Measurements from ENCODE around the gene LARGE1.

Gene LARGE1

DNA sequence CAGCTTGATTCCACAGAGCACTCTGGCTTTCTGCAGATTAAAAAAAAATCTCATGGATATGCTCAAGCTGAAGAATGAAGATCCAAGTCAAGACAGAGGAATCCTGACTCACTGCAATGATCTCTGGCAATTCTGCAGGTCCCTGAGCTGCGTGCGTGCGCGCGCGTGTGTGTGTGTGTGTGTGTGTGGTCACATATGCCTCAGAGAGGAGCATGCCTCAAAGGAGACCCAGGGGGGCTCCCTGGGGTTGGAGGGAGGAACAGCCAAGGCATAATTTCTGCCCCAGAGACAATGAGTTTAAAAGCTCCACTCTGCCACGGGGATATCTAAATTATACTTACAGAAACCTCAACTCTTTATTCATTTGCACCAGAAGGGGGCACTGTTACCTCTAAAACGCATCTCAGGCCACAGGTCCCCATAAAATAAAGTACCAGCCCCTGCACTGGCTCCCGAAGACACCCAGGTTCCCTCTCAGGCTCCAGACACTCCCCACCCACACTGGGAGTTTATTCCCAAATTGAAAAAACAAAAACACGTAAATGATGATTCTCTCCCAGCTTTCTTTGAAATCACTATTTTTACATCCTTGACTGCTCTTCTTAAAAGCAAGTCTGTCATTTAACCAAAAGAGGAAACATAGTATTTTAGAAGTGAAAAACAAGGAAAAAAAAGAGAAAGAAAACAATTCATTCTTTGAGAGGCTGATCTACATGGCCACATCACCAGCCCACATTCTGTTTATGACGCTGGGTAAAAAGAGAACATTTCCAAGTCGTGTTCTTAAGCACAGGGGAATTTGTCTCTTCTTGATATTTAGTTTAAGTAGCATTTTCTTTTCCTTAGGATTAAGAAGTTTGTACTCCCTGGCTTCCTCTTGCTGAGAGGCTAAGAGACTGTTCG lies 401.0 kb downstream of the LARGE1 start:
- TF ChIP-seq NFIC (IDR thresholded peaks at IDR 0.05) (no peak), RAD21 (IDR thresholded peaks at IDR 0.05; ENCODE audit: low read depth) (peak; percentile 33; the same call in 1 of the 2 replicates)

- TF ChIP-seq, protein P1, sequence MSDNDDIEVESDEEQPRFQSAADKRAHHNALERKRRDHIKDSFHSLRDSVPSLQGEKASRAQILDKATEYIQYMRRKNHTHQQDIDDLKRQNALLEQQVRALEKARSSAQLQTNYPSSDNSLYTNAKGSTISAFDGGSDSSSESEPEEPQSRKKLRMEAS (IDR thresholded peaks at IDR 0.05): no peak
- TF ChIP-seq EP300 (IDR thresholded peaks at IDR 0.05; ENCODE audit: borderline replicate concordance) (no peak), FOXM1 (IDR thresholded peaks at IDR 0.05; ENCODE audit: borderline replicate concordance, low read depth) (no peak), TEAD4 (IDR thresholded peaks at IDR 0.05) (no peak), ZBTB7A (IDR thresholded peaks at IDR 0.05; ENCODE audit: low read depth) (no peak), RAD21 (IDR thresholded peaks at IDR 0.05; ENCODE audit: low read depth) (no peak), YY1 (IDR thresholded peaks at IDR 0.05; ENCODE audit: low read depth) (no peak), REST (IDR thresholded peaks at IDR 0.05; ENCODE audit: low read depth) (no peak), EGR1 (IDR thresholded peaks at IDR 0.05) (no peak), TCF12 (IDR thresholded peaks at IDR 0.05; ENCODE audit: low read depth) (no peak), CEBPB (IDR thresholded peaks at IDR 0.05) (no peak), TAF1 (IDR thresholded peaks at IDR 0.05; ENCODE audit: low read depth) (no peak), CREB1 (IDR thresholded peaks at IDR 0.05; ENCODE audit: low read depth) (no peak), NFIC (IDR thresholded peaks at IDR 0.05) (no peak)
- TF ChIP-seq, protein P2, sequence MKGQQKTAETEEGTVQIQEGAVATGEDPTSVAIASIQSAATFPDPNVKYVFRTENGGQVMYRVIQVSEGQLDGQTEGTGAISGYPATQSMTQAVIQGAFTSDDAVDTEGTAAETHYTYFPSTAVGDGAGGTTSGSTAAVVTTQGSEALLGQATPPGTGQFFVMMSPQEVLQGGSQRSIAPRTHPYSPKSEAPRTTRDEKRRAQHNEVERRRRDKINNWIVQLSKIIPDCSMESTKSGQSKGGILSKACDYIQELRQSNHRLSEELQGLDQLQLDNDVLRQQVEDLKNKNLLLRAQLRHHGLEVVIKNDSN (IDR thresholded peaks at IDR 0.05): no peak
These were observed 401.9 kb downstream of the LARGE1 start for GRCh38 chr22:33518405-33518804.

- TF ChIP-seq RAD21 (IDR thresholded peaks at IDR 0.05; ENCODE audit: low read depth): no peak
- TF ChIP-seq, protein P1 (IDR thresholded peaks at IDR 0.05): no peak
- no peak for TF ChIP-seq TEAD4 (IDR thresholded peaks at IDR 0.05)
These were observed 404.5 kb downstream of the LARGE1 start for GRCh38 chr22:33515795-33516194.

DNA sequence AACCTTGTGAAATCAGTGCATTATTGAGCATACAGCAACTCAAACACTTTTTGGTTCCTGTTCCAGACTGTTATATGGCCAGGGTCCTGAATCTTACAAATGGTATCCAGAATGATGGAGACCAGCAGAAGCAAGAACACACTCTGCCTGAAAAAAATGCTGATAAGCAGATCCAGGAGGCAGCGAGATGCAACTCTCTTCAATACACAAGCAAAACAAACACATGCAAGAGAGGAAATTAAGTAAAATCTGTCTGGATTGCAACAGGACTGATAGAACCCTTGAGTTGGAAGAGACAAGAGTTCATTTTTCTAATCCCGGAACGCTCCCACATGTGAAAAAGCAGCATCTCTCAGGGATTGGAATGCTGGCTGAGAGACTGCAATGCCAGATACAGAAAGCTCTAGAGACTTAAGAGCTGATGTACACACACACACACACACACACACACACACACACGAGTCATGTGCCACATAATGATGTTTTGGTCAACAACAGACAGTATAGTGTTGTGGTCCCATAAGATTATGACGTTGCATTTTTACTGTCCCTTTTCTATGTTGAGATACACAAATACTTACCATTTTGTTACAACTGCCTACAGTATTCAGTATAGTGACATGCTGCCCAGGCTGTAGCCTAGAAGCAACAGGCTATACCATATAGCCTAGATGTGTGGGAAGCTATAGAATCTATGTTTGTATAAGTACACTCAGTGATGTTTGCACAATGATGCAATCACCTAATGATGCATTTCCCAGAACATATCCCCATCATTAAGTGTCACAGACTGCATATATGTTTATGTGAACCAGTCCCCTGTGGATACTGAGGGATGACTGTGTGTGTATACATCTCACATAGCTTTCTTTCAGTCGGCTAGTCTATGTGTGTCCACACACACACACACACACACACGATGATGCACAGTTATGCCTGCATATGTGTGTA lies 406.6 kb downstream of the LARGE1 start:
- no peak for TF ChIP-seq TEAD4 (IDR thresholded peaks at IDR 0.05)
- no peak for TF ChIP-seq TCF12 (IDR thresholded peaks at IDR 0.05; ENCODE audit: low read depth)
- no peak for TF ChIP-seq CEBPB (IDR thresholded peaks at IDR 0.05)
- TF ChIP-seq TAF1 (IDR thresholded peaks at IDR 0.05; ENCODE audit: low read depth): no peak
- no peak for TF ChIP-seq RAD21 (IDR thresholded peaks at IDR 0.05; ENCODE audit: low read depth)
- TF ChIP-seq CREB1 (IDR thresholded peaks at IDR 0.05; ENCODE audit: low read depth): no peak
- TF ChIP-seq FOXM1 (IDR thresholded peaks at IDR 0.05; ENCODE audit: borderline replicate concordance, low read depth): no peak
- no peak for TF ChIP-seq EP300 (IDR thresholded peaks at IDR 0.05; ENCODE audit: borderline replicate concordance)
- no peak for TF ChIP-seq ZBTB7A (IDR thresholded peaks at IDR 0.05; ENCODE audit: low read depth)
- TF ChIP-seq NFIC (IDR thresholded peaks at IDR 0.05): no peak
- TF ChIP-seq REST (IDR thresholded peaks at IDR 0.05; ENCODE audit: low read depth): no peak
- no peak for TF ChIP-seq EGR1 (IDR thresholded peaks at IDR 0.05)
- TF ChIP-seq, protein P1 (IDR thresholded peaks at IDR 0.05): no peak
- TF ChIP-seq, protein P2 (IDR thresholded peaks at IDR 0.05): no peak
- TF ChIP-seq YY1 (IDR thresholded peaks at IDR 0.05; ENCODE audit: low read depth): no peak

DNA sequence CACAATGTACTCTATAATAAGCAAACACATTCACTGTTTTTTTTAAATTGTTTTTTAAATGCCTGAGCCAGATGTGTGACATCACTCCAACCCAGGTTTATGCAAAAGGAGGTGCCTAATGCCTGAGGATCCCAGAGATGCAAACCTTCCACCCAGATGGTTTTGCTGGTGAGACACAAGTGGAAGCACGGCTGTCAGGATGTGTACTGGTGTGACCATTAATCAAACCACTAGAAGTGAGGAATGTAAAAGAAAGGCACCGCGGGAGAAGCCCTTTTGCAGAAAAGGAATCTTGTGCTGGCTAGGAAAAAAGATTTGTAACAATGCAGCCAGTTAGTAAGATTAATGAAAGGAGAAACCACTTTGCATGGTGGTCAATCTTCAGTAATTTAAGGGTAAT lies 407.4 kb downstream of the LARGE1 start:
- TF ChIP-seq, protein P1 (IDR thresholded peaks at IDR 0.05): no peak
- TF ChIP-seq EGR1 (IDR thresholded peaks at IDR 0.05): no peak
- TF ChIP-seq REST (IDR thresholded peaks at IDR 0.05; ENCODE audit: low read depth): no peak
- TF ChIP-seq TEAD4 (IDR thresholded peaks at IDR 0.05): no peak
- TF ChIP-seq TAF1 (IDR thresholded peaks at IDR 0.05; ENCODE audit: low read depth): no peak
- no peak for TF ChIP-seq ZBTB7A (IDR thresholded peaks at IDR 0.05; ENCODE audit: low read depth)
- TF ChIP-seq RAD21 (IDR thresholded peaks at IDR 0.05; ENCODE audit: low read depth): no peak
- no peak for TF ChIP-seq FOXM1 (IDR thresholded peaks at IDR 0.05; ENCODE audit: borderline replicate concordance, low read depth)
- TF ChIP-seq CREB1 (IDR thresholded peaks at IDR 0.05; ENCODE audit: low read depth): no peak
- no peak for TF ChIP-seq YY1 (IDR thresholded peaks at IDR 0.05; ENCODE audit: low read depth)
- no peak for TF ChIP-seq NFIC (IDR thresholded peaks at IDR 0.05)
- TF ChIP-seq CEBPB (IDR thresholded peaks at IDR 0.05): no peak
- no peak for TF ChIP-seq TCF12 (IDR thresholded peaks at IDR 0.05; ENCODE audit: low read depth)
- TF ChIP-seq EP300 (IDR thresholded peaks at IDR 0.05; ENCODE audit: borderline replicate concordance): no peak
- TF ChIP-seq, protein P2 (IDR thresholded peaks at IDR 0.05): no peak
